NB4 (cell line): ENCODE results near the gene PRR23E.

Experiments used
- DNase-seq: peaks from one replicate; pipeline ENCODE4 v3.0.0; 2010; ENCODE audit warnings: low read depth
- H3K4me3 ChIP-seq: one replicate; pipeline ENCODE4 v1.5.1; 2011; ENCODE audit warnings: mild to moderate bottlenecking, low read depth, low read length, moderate library complexity
- CTCF ChIP-seq: IDR thresholded peaks from one replicate; pipeline ENCODE4 v1.5.1; 2012; ENCODE audit warnings: low read depth, low read length
- MAX ChIP-seq: IDR thresholded peaks from 2 replicates; pipeline ENCODE4 v1.6.1; 2011; ENCODE audit warnings: low read depth, low read length
- MYC ChIP-seq: IDR thresholded peaks from 2 replicates; pipeline ENCODE4 v1.6.1; 2011; ENCODE audit warnings: low read depth, low read length
- POLR2A ChIP-seq: IDR thresholded peaks from 2 replicates; pipeline ENCODE4 v1.6.1; 2011; ENCODE audit warnings: mild to moderate bottlenecking; ENCODE audit not compliant: insufficient read length; ENCODE audit errors: extremely low read depth

Gene PRR23E

GRCh38 chr3:127174284-127174683 lies 18.6 kb upstream of the PRR23E start:
- H3K4me3 ChIP-seq, result no peak overlapping the region
- DNase-seq, result no peak
- no peak for TF ChIP-seq POLR2A
- no peak for TF ChIP-seq MAX
- no peak for TF ChIP-seq MYC
- no peak for TF ChIP-seq CTCF

GRCh38 chr3:127174715-127175140 lies 18.2 kb upstream of the PRR23E start:
- no peak for DNase-seq
- no peak for TF ChIP-seq POLR2A
- no peak for TF ChIP-seq MAX
- no peak for TF ChIP-seq CTCF
- TF ChIP-seq MYC, result no peak
- H3K4me3 ChIP-seq, result no peak overlapping the region

- H3K4me3 ChIP-seq, result no peak overlapping the region
- DNase-seq, result no peak
- TF ChIP-seq CTCF (no peak), MYC (no peak), POLR2A (no peak), MAX (no peak)
These were observed 17.7 kb upstream of the PRR23E start for GRCh38 chr3:127175272-127175671.

- H3K4me3 ChIP-seq, result no peak overlapping the region
- TF ChIP-seq MYC, result no peak
- TF ChIP-seq POLR2A, result no peak
- TF ChIP-seq MAX, result no peak
- TF ChIP-seq CTCF, result no peak
- peak; percentile 4 for DNase-seq
These were observed 15.7 kb upstream of the PRR23E start for GRCh38 chr3:127177226-127177625.

GRCh38 chr3:127180859-127181258 lies 12.1 kb upstream of the PRR23E start:
- H3K4me3 ChIP-seq, result no peak overlapping the region
- TF ChIP-seq MYC (no peak), MAX (no peak), CTCF (no peak), POLR2A (no peak)
- DNase-seq, result no peak

GRCh38 chr3:127182431-127182830 lies 10.5 kb upstream of the PRR23E start:
- H3K4me3 ChIP-seq, result no peak overlapping the region
- TF ChIP-seq CTCF (no peak), POLR2A (no peak), MAX (no peak), MYC (no peak)
- no peak for DNase-seq
